ENCODE data around the gene DLL4.

The DLL4 gene

GRCh38 chr15:40957041-40957555, 28.0 kb downstream of the DLL4 start:
- H3K4me2 ChIP-seq (ENCODE audit: insufficient read depth, low read length): no peak overlapping the region
- H3K4me1 ChIP-seq (ENCODE audit: insufficient read depth, low read length): peaks cover 19% of the 10 kb centered on the region
- H4K20me1 ChIP-seq (ENCODE audit: insufficient read depth, low read length): no peaks in the 10 kb centered on the region

GRCh38 chr15:40957581-40958051, 28.5 kb downstream of the DLL4 start:
- no peak overlapping the region for H3K27ac ChIP-seq (ENCODE audit: low read length)
- no peaks in the 10 kb centered on the region for H3K9me3 ChIP-seq (ENCODE audit: insufficient read depth, low read length, severe bottlenecking)
- H4K20me1 ChIP-seq (ENCODE audit: insufficient read depth, low read length): no peaks in the 10 kb centered on the region
- H2AFZ ChIP-seq (ENCODE audit: low read depth, low read length): no peak overlapping the region
- ATAC-seq (ENCODE audit: insufficient read depth, low read depth) (no peak), DNase-seq (no peak)
- H3K4me1 ChIP-seq (ENCODE audit: insufficient read depth, low read length): peaks cover 14% of the 10 kb centered on the region
- H3K4me3 ChIP-seq (ENCODE audit: low read depth in 1 of 2, low read length in 2 of 2): no peak overlapping the region
- TF ChIP-seq EZH2 (IDR thresholded peaks at IDR 0.05; ENCODE audit: borderline replicate concordance, low read depth, low read length, severe bottlenecking): no peak
- TF ChIP-seq CTCF (IDR thresholded peaks at IDR 0.05; ENCODE audit: borderline replicate concordance, extremely low read depth, low read length, poor library complexity, severe bottlenecking): no peak
- no peak overlapping the region for H3K4me2 ChIP-seq (ENCODE audit: insufficient read depth, low read length)
- H3K9ac ChIP-seq (ENCODE audit: low read depth, low read length): no peak overlapping the region
- no peaks in the 10 kb centered on the region for H3K36me3 ChIP-seq (ENCODE audit: insufficient read depth, low read length)
- no peaks in the 10 kb centered on the region for H3K79me2 ChIP-seq (ENCODE audit: insufficient read depth, low read length)
- no peaks in the 10 kb centered on the region for H3K27me3 ChIP-seq (ENCODE audit: insufficient read depth, low read length, poor library complexity)

More at GRCh38 chr15:40957041-40957555, 28.0 kb downstream of the DLL4 start:
- no peak overlapping the region for H3K27ac ChIP-seq (ENCODE audit: low read length)
- no peaks in the 10 kb centered on the region for H3K36me3 ChIP-seq (ENCODE audit: insufficient read depth, low read length)
- H3K79me2 ChIP-seq (ENCODE audit: insufficient read depth, low read length): no peaks in the 10 kb centered on the region
- H3K27me3 ChIP-seq (ENCODE audit: insufficient read depth, low read length, poor library complexity): no peaks in the 10 kb centered on the region
- H3K4me3 ChIP-seq (ENCODE audit: low read depth in 1 of 2, low read length in 2 of 2): no peak overlapping the region
- H2AFZ ChIP-seq (ENCODE audit: low read depth, low read length): no peak overlapping the region
- ATAC-seq (ENCODE audit: insufficient read depth, low read depth): no peak
- no peak overlapping the region for H3K9ac ChIP-seq (ENCODE audit: low read depth, low read length)
- no peak for TF ChIP-seq CTCF (IDR thresholded peaks at IDR 0.05; ENCODE audit: borderline replicate concordance, extremely low read depth, low read length, poor library complexity, severe bottlenecking)
- TF ChIP-seq EZH2 (IDR thresholded peaks at IDR 0.05; ENCODE audit: borderline replicate concordance, low read depth, low read length, severe bottlenecking): no peak
- DNase-seq: no peak
- no peaks in the 10 kb centered on the region for H3K9me3 ChIP-seq (ENCODE audit: insufficient read depth, low read length, severe bottlenecking)

- H3K27ac ChIP-seq (ENCODE audit: low read length): no peak overlapping the region
- no peak overlapping the region for H3K4me2 ChIP-seq (ENCODE audit: insufficient read depth, low read length)
- ATAC-seq (ENCODE audit: insufficient read depth, low read depth): no peak
Measured at GRCh38 chr15:40958146-40958545, 29.0 kb downstream of the DLL4 start.

More at GRCh38 chr15:40958146-40958545, 29.0 kb downstream of the DLL4 start:
- no peak for TF ChIP-seq EZH2 (IDR thresholded peaks at IDR 0.05; ENCODE audit: borderline replicate concordance, low read depth, low read length, severe bottlenecking)
- TF ChIP-seq CTCF (IDR thresholded peaks at IDR 0.05; ENCODE audit: borderline replicate concordance, extremely low read depth, low read length, poor library complexity, severe bottlenecking): no peak
- Histone ChIP-seq H3K9ac (ENCODE audit: low read depth, low read length) (no peak overlapping the region), H2AFZ (ENCODE audit: low read depth, low read length) (no peak overlapping the region), H3K79me2 (ENCODE audit: insufficient read depth, low read length) (no peaks in the 10 kb centered on the region), H4K20me1 (ENCODE audit: insufficient read depth, low read length) (no peaks in the 10 kb centered on the region), H3K27me3 (ENCODE audit: insufficient read depth, low read length, poor library complexity) (no peaks in the 10 kb centered on the region), H3K36me3 (ENCODE audit: insufficient read depth, low read length) (no peaks in the 10 kb centered on the region), H3K9me3 (ENCODE audit: insufficient read depth, low read length, severe bottlenecking) (no peaks in the 10 kb centered on the region), H3K4me1 (ENCODE audit: insufficient read depth, low read length) (peaks cover 11% of the 10 kb centered on the region), H3K4me3 (ENCODE audit: low read depth in 1 of 2, low read length in 2 of 2) (no peak overlapping the region)
- no peak for DNase-seq
